SK-N-SH (cell line): ENCODE data around the gene ARRDC3. TPM values are rescaled to one million over a fixed set of nuclear protein-coding genes. Genes with fewer than 3 reads are reported as not detected.
A peak's percentile ranks its signal among the peaks of the same experiment; 100 is the strongest.

ENCODE experiments used
- CTCF ChIA-PET: fragments of 300-600, 350-600 bp; formaldehyde crosslinking; extraction: SDS; loops from one replicate; lab custom pipeline; 2021; lab: Yijun Ruan, JAX
- POLR2A ChIA-PET: fragments of 350-600 bp; sonication (Branson Sonifier 250); formaldehyde crosslinking; extraction: SDS; loops from one replicate; lab custom pipeline; 2020; ENCODE audit warnings: antibody characterized with exemption, inconsistent platforms; lab: Yijun Ruan, JAX
- DNase-seq: peaks from one replicate; pipeline ENCODE4 v3.0.0; 2012
- H2AFZ ChIP-seq: fragments of 200-600 bp; sonication (generic); 2 replicates; pipeline ENCODE4 v1.8.1; 2016; ENCODE audit warnings: antibody characterized with exemption, mild to moderate bottlenecking, low read depth
- H3F3A ChIP-seq: fragments of 200-600 bp; sonication (generic); replicated peaks from 2 replicates; pipeline ENCODE3; 2016; ENCODE audit warnings: antibody characterized with exemption, mild to moderate bottlenecking; ENCODE audit not compliant: insufficient read depth
- H3K27ac ChIP-seq, 2 experiments: fragments of 200-500 bp in 1 of 2; fragments of 200-600 bp in 1 of 2; sonication (Bioruptor generic) in 1 of 2; sonication (generic), shearing (Covaris generic) in 1 of 2; 2 replicates each; pipeline versions ENCODE4 v1.5.1 to v1.6.1; 2014 to 2016; ENCODE audit warnings: low read depth in 2 of 2, inconsistent platforms in 1 of 2, low read length in 1 of 2, mild to moderate bottlenecking in 1 of 2, mixed read lengths in 1 of 2
- H3K27me3 ChIP-seq: fragments of 200-600 bp; sonication (generic), shearing (Covaris generic); 2 replicates; pipeline ENCODE4 v1.6.1; 2016; ENCODE audit warnings: mixed run types; ENCODE audit not compliant: insufficient read depth
- H3K36me3 ChIP-seq, 2 experiments: fragments of 200-500 bp in 1 of 2; fragments of 200-600 bp in 1 of 2; sonication (Bioruptor generic) in 1 of 2; sonication (generic) in 1 of 2; replicated peaks in 1 of 2; 2 replicates each; pipeline versions ENCODE3 to v1.5.1; 2014 to 2016; ENCODE audit warnings: low read length in 1 of 2, mild to moderate bottlenecking in 1 of 2; ENCODE audit not compliant: insufficient read depth in 2 of 2, control insufficient read depth in 1 of 2
- H3K4me1 ChIP-seq, 2 experiments: fragments of 200-500 bp in 1 of 2; fragments of 200-600 bp in 1 of 2; sonication (Bioruptor generic) in 1 of 2; sonication (generic), shearing (Covaris generic) in 1 of 2; 2 replicates each; pipeline versions ENCODE4 v1.5.1 to v1.6.1; 2014 to 2016; ENCODE audit warnings: low read depth in 1 of 2, low read length in 1 of 2, mixed run types in 1 of 2; ENCODE audit not compliant: insufficient read depth in 2 of 2, control insufficient read depth in 1 of 2
- H3K4me2 ChIP-seq: fragments of 200-600 bp; sonication (generic), shearing (Covaris generic); 2 replicates; pipeline ENCODE4 v1.6.1; 2017; ENCODE audit warnings: mixed run types
- H3K4me3 ChIP-seq, 2 experiments: fragments of 200-500 bp in 1 of 2; fragments of 200-600 bp in 1 of 2; sonication (Bioruptor generic) in 1 of 2; sonication (generic), shearing (Covaris generic) in 1 of 2; 2 replicates each; pipeline versions ENCODE4 v1.5.1 to v1.8.1; 2014 to 2016; ENCODE audit warnings: low read depth in 2 of 2, inconsistent platforms in 1 of 2, low read length in 1 of 2, mild to moderate bottlenecking in 1 of 2, mixed read lengths in 1 of 2, moderate library complexity in 1 of 2
- H3K79me2 ChIP-seq: fragments of 200-600 bp; sonication (generic); 2 replicates; pipeline ENCODE4 v1.8.1; 2017; ENCODE audit warnings: mild to moderate bottlenecking; ENCODE audit not compliant: insufficient read depth
- H3K9ac ChIP-seq: fragments of 200-600 bp; sonication (generic); 2 replicates; pipeline ENCODE4 v1.6.1; 2017; ENCODE audit warnings: mixed run types
- H3K9me2 ChIP-seq: fragments of 200-600 bp; sonication (generic); 2 replicates; pipeline ENCODE4 v1.6.1; 2017; ENCODE audit warnings: mixed run types
- H3K9me3 ChIP-seq: fragments of 200-600 bp; sonication (generic); 2 replicates; pipeline ENCODE4 v1.6.1; 2017; ENCODE audit warnings: mixed run types, mild to moderate bottlenecking, moderate library complexity
- H4K20me1 ChIP-seq: fragments of 200-600 bp; sonication (generic); 2 replicates; pipeline ENCODE4 v1.6.1; 2017; ENCODE audit warnings: mild to moderate bottlenecking, mixed run types; ENCODE audit not compliant: insufficient read depth
- ELF1 ChIP-seq: IDR thresholded peaks from 2 replicates; pipeline ENCODE4 v1.4.0; 2012
- EP300 ChIP-seq, 2 experiments: IDR thresholded peaks; 2 replicates each; pipeline versions ENCODE4 v1.4.0 to v1.6.1; 2012; ENCODE audit warnings: borderline replicate concordance in 1 of 2, low read depth in 1 of 2, low read length in 1 of 2
- EZH2phosphoT487 ChIP-seq: fragments of 200-600 bp; sonication (generic); IDR thresholded peaks from 2 replicates; pipeline ENCODE4 v1.6.1; 2017; ENCODE audit warnings: low read depth, mixed run types, mild to moderate bottlenecking, antibody characterized with exemption, moderate library complexity, borderline replicate concordance
- FOSL2 ChIP-seq: IDR thresholded peaks from 2 replicates; pipeline ENCODE4 v1.4.0; 2012; ENCODE audit warnings: low read depth, mild to moderate bottlenecking, moderate library complexity, borderline replicate concordance
- FOXM1 ChIP-seq: IDR thresholded peaks from 2 replicates; pipeline ENCODE4 v1.4.0; 2012; ENCODE audit warnings: low read depth, mild to moderate bottlenecking
- GATA2 ChIP-seq: sonication (generic); formaldehyde crosslinking; IDR thresholded peaks from 2 replicates; pipeline ENCODE4 v1.5.0; 2020; ENCODE audit warnings: mild to moderate bottlenecking, missing genetic modification reagents
- JUND ChIP-seq: IDR thresholded peaks from 2 replicates; pipeline ENCODE4 v1.4.0; 2012
- MEF2A ChIP-seq: IDR thresholded peaks from 2 replicates; pipeline ENCODE4 v1.4.0; 2012; ENCODE audit warnings: low read depth, borderline replicate concordance
- NFIC ChIP-seq: IDR thresholded peaks from 2 replicates; pipeline ENCODE4 v1.4.0; 2012; ENCODE audit warnings: borderline replicate concordance
- NRF1 ChIP-seq: IDR thresholded peaks from 2 replicates; pipeline ENCODE4 v1.6.1; 2012; ENCODE audit warnings: low read depth, mild to moderate bottlenecking, low read length
- RCOR1 ChIP-seq: fragments of 150-350 bp; IDR thresholded peaks from 2 replicates; pipeline ENCODE4 v1.6.1; 2017; ENCODE audit warnings: antibody characterized with exemption, low read length
- RFX5 ChIP-seq: IDR thresholded peaks from 2 replicates; pipeline ENCODE4 v1.6.1; 2012; ENCODE audit warnings: mild to moderate bottlenecking, improper control_type of control experiment, low read length
- TEAD4 ChIP-seq: IDR thresholded peaks from 2 replicates; pipeline ENCODE4 v1.4.0; 2012; ENCODE audit warnings: mild to moderate bottlenecking, borderline replicate concordance; ENCODE audit not compliant: insufficient read depth
- YY1 ChIP-seq: IDR thresholded peaks from 2 replicates; pipeline ENCODE4 v1.4.0; 2012; ENCODE audit warnings: low read depth, mild to moderate bottlenecking
- WGBS: methylation state at CpG from one replicate; pipeline ENCODE4 v1.1.6; 2017; ENCODE audit warnings: low lambda C conversion rate; 5-methylcytosine and 5-hydroxymethylcytosine counted together
- polyA plus RNA-seq, 3 experiments: library from polyadenylated mRNA; depleted of rRNA; stranded (reverse); fragments of >200 nt; gene quantifications; 2 replicates each; pipeline ENCODE4 v1.2.3, GENCODE V29; 2012
- TF ChIP-seq, protein P1 (sequence below): fragments of 150-350 bp; IDR thresholded peaks from 2 replicates; pipeline ENCODE4 v1.6.1; 2017; ENCODE audit warnings: antibody characterized with exemption, low read length, low read depth, borderline replicate concordance
- TF ChIP-seq, protein P2 (sequence below): IDR thresholded peaks from 2 replicates; pipeline ENCODE4; 2012

The ARRDC3 gene
- polyA plus RNA-seq, 1 of the 3 experiments (the other 2 are of a cell fraction) = 26.0 TPM

GRCh38 chr5:91331705-91332104 lies 51.4 kb downstream of the ARRDC3 start:
- 0 out of 2 replicates have a peak overlapping the region, but pooled peaks have one; percentile 44 for H2AFZ ChIP-seq

DNA sequence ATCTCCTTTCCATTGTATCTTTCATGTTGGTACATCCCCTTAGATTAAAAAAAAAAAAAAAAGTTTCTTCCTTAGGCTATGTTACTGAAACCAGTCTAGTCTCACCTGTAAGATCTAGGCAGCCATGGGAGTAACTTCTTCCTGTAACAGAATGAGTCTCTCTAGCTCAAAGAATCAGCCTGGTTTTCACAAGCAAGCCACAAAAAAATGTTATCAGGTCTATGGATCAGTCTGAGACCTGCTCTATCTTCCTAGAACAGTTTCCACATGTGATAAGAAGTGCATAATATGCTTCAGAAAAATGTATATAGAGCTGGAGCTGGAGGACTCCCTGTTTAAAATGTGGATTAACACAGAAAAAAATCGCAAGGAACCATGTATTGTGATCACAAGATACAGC lies 53.8 kb downstream of the ARRDC3 start:
- Histone ChIP-seq H3K27me3 (no peaks in the 10 kb centered on the region), H3K27ac (no peak overlapping the region), H2AFZ (0 out of 2 replicates have a peak overlapping the region, but pooled peaks have one; percentile 5), H3K9me2 (no peaks in the 10 kb centered on the region), H3K4me1 (0 out of 4 replicates have a peak, but pooled peaks cover 0 to 8% of the 10 kb centered on the region in 2 experiments), H3F3A (no peaks in the 10 kb centered on the region), H3K36me3 (no peaks in the 10 kb centered on the region), H3K4me2 (no peak overlapping the region), H4K20me1 (no peaks in the 10 kb centered on the region), H3K9me3 (no peaks in the 10 kb centered on the region), H3K9ac (no peak overlapping the region), H3K79me2 (no peaks in the 10 kb centered on the region), H3K4me3 (no peak overlapping the region)
- ChIA-PET POLR2A (no interaction called here), CTCF (interaction anchor here (0.6 to 1.2 kb wide), 2 partner anchors 117 to 375 kb away, joined by 3 read pairs; no protein-coding TSS in a partner anchor)
- DNase-seq = no peak
- WGBS = 81% methylated on average over 1 of the region's 1 CpG
- TF ChIP-seq NFIC (no peak), EZH2phosphoT487 (no peak), EP300 (IDR thresholded peaks at IDR 0.05; ENCODE audit: borderline replicate concordance in 1 of 2, low read depth in 1 of 2, low read length in 1 of 2) (no peak), TEAD4 (no peak), MEF2A (no peak), RFX5 (no peak), FOXM1 (no peak)

More at GRCh38 chr5:91331705-91332104, 51.4 kb downstream of the ARRDC3 start:
- no peaks in the 10 kb centered on the region for H3K79me2 ChIP-seq
- no peaks in the 10 kb centered on the region for H3K9me2 ChIP-seq
- H3K9ac ChIP-seq = no peak overlapping the region
- H3F3A ChIP-seq = no peaks in the 10 kb centered on the region
- H3K36me3 ChIP-seq = no peaks in the 10 kb centered on the region
- 0 out of 4 replicates have a peak, but pooled peaks cover 0 to 8% of the 10 kb centered on the region in 2 experiments for H3K4me1 ChIP-seq
- no peak overlapping the region for H3K27ac ChIP-seq
- 100% methylated on average over 1 of the region's 1 CpG for WGBS
- no peaks in the 10 kb centered on the region for H3K27me3 ChIP-seq
- H3K4me3 ChIP-seq = no peak overlapping the region
- H3K9me3 ChIP-seq = no peaks in the 10 kb centered on the region
- POLR2A ChIA-PET = no interaction called here
- CTCF ChIA-PET = no interaction called here
- H3K4me2 ChIP-seq = no peak overlapping the region
- TF ChIP-seq EP300 (IDR thresholded peaks at IDR 0.05; ENCODE audit: borderline replicate concordance in 1 of 2, low read depth in 1 of 2, low read length in 1 of 2) (no peak), YY1 (no peak), RCOR1 (no peak), MEF2A (no peak), NFIC (no peak), JUND (no peak), ELF1 (no peak), FOSL2 (no peak), NRF1 (no peak), GATA2 (CRISPR knock-in tag) (no peak)
- TF ChIP-seq, protein P1, sequence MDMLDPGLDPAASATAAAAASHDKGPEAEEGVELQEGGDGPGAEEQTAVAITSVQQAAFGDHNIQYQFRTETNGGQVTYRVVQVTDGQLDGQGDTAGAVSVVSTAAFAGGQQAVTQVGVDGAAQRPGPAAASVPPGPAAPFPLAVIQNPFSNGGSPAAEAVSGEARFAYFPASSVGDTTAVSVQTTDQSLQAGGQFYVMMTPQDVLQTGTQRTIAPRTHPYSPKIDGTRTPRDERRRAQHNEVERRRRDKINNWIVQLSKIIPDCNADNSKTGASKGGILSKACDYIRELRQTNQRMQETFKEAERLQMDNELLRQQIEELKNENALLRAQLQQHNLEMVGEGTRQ = no peak
- TF ChIP-seq, protein P2, sequence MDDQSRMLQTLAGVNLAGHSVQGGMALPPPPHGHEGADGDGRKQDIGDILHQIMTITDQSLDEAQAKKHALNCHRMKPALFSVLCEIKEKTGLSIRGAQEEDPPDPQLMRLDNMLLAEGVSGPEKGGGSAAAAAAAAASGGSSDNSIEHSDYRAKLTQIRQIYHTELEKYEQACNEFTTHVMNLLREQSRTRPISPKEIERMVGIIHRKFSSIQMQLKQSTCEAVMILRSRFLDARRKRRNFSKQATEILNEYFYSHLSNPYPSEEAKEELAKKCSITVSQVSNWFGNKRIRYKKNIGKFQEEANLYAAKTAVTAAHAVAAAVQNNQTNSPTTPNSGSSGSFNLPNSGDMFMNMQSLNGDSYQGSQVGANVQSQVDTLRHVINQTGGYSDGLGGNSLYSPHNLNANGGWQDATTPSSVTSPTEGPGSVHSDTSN = no peak
- TF ChIP-seq, all 33 proteins: peak for 0
- no peaks in the 10 kb centered on the region for H4K20me1 ChIP-seq
- no peak for DNase-seq
